NCI-H2196 treated with DMSO at 0.1 percent for 48 hours (cell line): ENCODE measurements around the gene DNAJB8.

Experiments used
- DNase-seq: peaks from one replicate; lab custom pipeline; 2025; ENCODE audit not compliant: unreplicated experiment; lab: John Stamatoyannopoulos, UW

The DNAJB8 gene

GRCh38 chr3:128495435-128495970, 28.8 kb upstream of the DNAJB8 start:
- DNase-seq = no peak

GRCh38 chr3:128494367-128494650, 27.6 kb upstream of the DNAJB8 start:
- no peak for DNase-seq

GRCh38 chr3:128493570-128494366, 27.1 kb upstream of the DNAJB8 start:
- no peak for DNase-seq

DNA sequence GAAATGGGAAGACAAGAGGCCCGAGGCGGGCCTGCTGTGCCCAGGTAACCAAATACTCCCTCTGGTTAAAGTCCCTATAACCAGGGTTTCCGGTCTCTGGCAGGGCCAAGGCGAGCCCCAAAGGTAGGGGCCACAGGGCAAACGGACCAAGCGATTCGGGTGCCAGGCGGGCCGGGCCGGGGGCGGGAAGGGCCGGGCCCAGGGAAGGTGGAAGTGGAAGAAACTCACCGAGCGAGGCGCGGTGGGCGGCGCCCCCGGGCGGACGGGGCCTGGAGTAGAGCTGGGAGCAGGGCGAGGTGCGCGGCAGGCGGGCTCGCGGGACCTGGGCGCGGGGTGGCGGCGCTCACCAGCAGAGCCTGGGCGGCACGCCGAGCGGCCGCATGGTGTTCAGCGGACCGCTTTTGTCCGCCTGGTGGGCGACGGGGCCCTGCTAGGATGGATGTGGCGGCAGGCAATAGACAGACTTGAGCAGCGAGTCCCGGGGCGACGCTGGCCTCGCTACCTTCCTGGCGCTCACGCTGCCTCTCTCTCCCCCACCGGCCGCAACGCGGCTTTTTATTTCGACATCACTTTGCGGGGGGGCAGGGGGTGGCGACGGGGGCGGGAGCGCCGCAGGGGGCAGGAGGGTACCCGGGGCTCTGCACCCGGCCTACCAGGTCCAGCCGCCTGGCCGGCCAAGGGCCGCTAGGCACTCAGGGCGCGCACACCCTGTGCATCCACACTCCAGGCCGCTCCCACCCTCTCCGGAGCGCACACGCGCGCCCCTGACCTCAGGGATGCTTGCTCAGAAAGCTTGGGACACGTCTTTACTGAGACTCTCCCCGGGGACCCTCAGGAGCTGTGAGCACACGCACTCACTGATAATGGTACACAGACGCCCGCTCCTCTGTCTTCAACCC, 26.2 kb upstream of the DNAJB8 start, which contains the start of gene GATA2:
Gene GATA2, minus strand, starts transcription at position 531 of the 899 bp plus-strand sequence. CDS start 6,170 bp downstream, outside the sequence.
- no peak for DNase-seq

- no peak for DNase-seq
Measured at GRCh38 chr3:128491941-128492670, 25.4 kb upstream of the DNAJB8 start.

DNA sequence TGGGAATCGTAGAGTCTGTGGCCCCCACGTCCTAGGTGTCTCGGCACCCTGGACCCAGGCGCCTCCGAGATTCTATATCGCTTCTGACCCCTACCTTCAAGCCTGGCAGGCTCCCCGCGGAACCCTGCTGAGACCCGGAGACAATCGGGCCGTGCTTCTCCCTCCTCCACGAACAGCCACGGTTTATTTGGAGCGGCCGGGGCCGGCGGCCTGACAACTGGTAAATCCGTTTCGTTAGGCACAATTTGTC, 24.9 kb upstream of the DNAJB8 start:
- no peak for DNase-seq

- DNase-seq = no peak
Measured at GRCh38 chr3:128490915-128491690, 24.4 kb upstream of the DNAJB8 start.

- DNase-seq = no peak
Measured at GRCh38 chr3:128490650-128490914, 23.9 kb upstream of the DNAJB8 start.

GRCh38 chr3:128489927-128490649, 23.4 kb upstream of the DNAJB8 start:
- no peak for DNase-seq

DNA sequence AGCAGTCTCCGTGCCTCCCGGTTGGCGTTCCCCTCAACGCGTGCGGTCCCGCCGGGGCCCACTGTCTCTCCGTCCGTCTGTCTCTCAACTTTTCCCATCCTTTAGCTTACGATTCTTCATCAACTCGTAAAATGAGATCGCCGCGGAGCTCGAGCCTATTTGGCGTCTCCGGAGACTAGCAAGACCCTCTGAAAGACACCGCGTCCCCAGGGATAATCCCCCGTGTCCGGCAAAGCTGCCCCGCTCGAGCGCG, 22.9 kb upstream of the DNAJB8 start:
- no peak for DNase-seq

GRCh38 chr3:128488991-128489673, 22.4 kb upstream of the DNAJB8 start:
- peak; percentile 70 for DNase-seq

- DNase-seq = peak; percentile 82
Measured at GRCh38 chr3:128488636-128488990, 21.9 kb upstream of the DNAJB8 start.

DNA sequence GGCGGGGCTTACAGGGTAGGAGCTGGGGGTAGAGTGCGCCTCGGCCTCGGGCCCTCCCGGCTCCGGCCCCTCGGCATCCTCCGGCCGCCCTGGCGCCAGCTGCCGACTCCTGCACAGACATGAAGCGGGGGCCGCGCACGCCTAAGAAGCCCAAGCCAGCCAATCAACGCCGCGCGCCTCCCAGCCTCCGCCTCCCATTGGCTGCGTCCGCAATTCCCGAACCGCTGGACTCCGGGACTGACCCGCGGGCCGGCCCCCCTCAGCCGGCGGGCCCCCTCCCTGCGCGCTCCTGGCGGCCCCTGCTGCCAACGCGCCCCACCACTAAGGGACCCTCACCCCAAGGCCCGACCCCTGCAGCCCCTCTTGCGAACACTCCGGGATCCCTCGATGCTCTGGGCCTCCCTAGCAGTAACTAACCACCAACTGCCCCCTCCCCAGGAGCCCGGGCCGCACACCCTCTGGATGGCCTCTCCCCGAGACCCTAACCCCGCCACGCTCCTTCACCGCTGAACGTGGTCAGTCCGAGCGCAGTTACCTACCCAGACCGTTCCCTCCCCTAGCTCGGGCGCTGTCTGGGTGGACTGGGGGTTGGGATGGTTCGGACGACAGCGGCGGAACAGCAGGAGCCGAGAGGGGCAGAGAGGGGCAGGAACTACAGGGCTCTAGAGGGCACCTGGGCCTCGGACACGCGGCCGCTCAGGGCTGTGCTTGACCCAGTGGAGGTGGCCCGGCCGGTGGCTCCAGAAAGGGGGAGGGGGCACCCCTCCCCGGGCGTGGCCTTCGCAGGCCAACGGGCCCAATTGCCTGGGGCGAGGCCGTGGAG, 21.3 kb upstream of the DNAJB8 start:
- DNase-seq = peak; percentile 90

DNA sequence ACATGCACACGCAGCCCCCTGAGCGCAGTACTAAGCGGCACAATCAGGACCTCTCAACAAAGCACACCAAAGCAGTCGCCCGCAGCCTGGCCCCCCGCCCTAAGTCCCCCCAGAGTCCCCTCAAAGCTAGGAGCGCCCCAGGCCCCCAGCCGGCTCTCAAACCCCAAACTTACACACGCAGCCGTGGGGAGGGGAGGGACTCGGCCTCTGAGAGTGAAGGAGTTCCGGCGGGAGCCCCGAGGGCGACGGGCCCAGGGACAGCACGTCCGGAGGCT, 20.8 kb upstream of the DNAJB8 start:
- DNase-seq = no peak

- DNase-seq = no peak
Measured at GRCh38 chr3:128486681-128487537, 20.2 kb upstream of the DNAJB8 start.

DNA sequence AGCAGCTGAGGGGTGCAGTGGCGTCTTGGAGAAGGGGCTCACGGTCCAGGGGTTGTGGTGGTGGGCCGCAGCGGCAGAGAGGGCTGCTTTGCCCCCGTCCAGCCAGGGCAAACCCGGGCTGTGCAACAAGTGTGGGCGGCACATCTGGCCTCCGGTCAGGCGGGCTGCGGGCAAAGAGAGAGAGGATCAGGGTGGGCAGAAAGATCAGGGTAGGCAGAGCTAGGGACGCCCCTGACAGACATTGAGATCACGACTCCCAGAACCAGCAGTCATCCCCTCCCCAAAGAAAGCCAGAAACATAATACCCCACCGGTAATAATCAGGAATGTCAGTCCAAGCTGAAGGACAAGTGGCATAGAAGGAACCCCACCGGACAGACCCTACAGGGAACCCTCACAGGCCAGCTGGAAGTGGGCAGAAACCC, 19.5 kb upstream of the DNAJB8 start:
- no peak for DNase-seq

GRCh38 chr3:128485282-128486204, 18.9 kb upstream of the DNAJB8 start:
- no peak for DNase-seq
